OCI-LY3 (cell line): Measurements from ENCODE around the gene DOCK11.
A peak's percentile ranks its signal among the peaks of the same experiment; 100 is the strongest.

Source experiments
- H2AFZ ChIP-seq: fragments of 200-600, 300-600 bp; shearing (Covaris generic); 2 replicates; pipeline ENCODE4 v1.6.0; 2014; ENCODE audit warnings: antibody characterized with exemption, low read depth, low read length
- H3K27ac ChIP-seq: fragments of 200-600, 300-600 bp; sonication (generic); 2 replicates; pipeline ENCODE4 v1.5.1; 2014; ENCODE audit warnings: mild to moderate bottlenecking, low read length, moderate library complexity, mixed read lengths
- H3K27me3 ChIP-seq: fragments of 200-600, 300-600 bp; sonication (generic); 2 replicates; pipeline ENCODE4 v1.6.1; 2014; ENCODE audit warnings: low read depth, low read length, mixed read lengths
- H3K36me3 ChIP-seq: fragments of 200-600, 300-600 bp; sonication (generic); replicated peaks from 2 replicates; pipeline ENCODE3; 2014; ENCODE audit warnings: low read depth, low read length, mixed read lengths
- H3K4me1 ChIP-seq: fragments of 300-600, 200-600 bp; sonication (generic); 2 replicates; pipeline ENCODE4 v1.6.1; 2014; ENCODE audit warnings: low read length, mixed read lengths
- H3K4me2 ChIP-seq: fragments of 200-600, 300-600 bp; sonication (generic); 2 replicates; pipeline ENCODE4 v1.6.1; 2014; ENCODE audit warnings: low read length, mixed read lengths
- H3K4me3 ChIP-seq: fragments of 300-600, 200-600 bp; sonication (generic); 2 replicates; pipeline ENCODE4 v1.5.1; 2014; ENCODE audit warnings: antibody characterized with exemption, mild to moderate bottlenecking, low read length, moderate library complexity
- H3K79me2 ChIP-seq: fragments of 300-600, 200-600 bp; shearing (Covaris generic); 2 replicates; pipeline ENCODE4 v1.6.1; 2014; ENCODE audit warnings: mild to moderate bottlenecking, low read length, mixed read lengths
- H3K9ac ChIP-seq: fragments of 300-600, 200-600 bp; shearing (Covaris generic); 2 replicates; pipeline ENCODE4 v1.6.0; 2014; ENCODE audit warnings: mild to moderate bottlenecking, low read length, moderate library complexity
- H3K9me3 ChIP-seq: fragments of 200-600, 300-600 bp; shearing (Covaris generic); 2 replicates; pipeline ENCODE4 v1.6.1; 2014; ENCODE audit warnings: low read length, mixed read lengths; ENCODE audit not compliant: insufficient read depth
- H4K20me1 ChIP-seq: fragments of 200-600, 300-600 bp; sonication (generic); 2 replicates; pipeline ENCODE4 v1.6.1; 2016; ENCODE audit warnings: low read length, mixed read lengths; ENCODE audit not compliant: insufficient read depth
- EZH2phosphoT487 ChIP-seq: fragments of 200-600 bp; shearing (Covaris generic); IDR thresholded peaks from 2 replicates; pipeline ENCODE4 v1.6.1; 2018; ENCODE audit warnings: antibody characterized with exemption, mixed run types, low read depth
- TF ChIP-seq, protein P1 (sequence below): fragments of 200-600, 300-600 bp; sonication (generic); IDR thresholded peaks from 2 replicates; pipeline ENCODE4 v1.5.1; 2014; ENCODE audit warnings: antibody characterized with exemption, low read length, low read depth

DOCK11 gene

DNA sequence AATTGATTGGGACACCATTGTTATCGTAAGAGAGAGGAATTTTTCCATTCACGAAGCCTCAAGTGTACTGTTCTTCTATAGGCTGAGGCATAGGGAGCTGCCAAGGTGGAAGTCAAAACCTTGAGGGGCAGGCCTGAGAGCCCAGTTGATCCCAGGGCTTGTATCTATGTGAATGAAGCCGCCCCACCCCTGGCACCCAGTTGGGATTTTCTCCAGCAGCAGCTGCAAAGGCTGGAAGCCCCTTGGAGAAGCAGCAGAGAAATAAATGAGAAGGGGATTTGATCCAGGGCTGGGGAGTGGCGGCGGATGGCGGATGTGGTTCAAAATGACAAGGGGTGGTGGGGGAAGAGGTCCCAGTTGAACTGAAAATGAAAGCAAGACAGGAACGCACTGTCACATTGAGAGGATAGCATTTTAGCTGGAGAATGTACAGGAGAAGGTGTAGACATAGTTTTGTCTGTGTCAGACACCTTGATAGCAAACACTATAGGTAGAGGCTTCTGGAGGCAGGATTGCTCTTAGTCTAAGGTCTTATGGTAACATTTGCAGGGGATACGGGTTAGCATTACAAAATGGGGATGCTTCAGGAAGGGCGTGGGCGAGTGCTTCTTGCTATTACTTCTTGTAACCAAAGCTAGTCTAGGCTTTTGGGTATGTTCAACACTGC is 32.6 kb downstream of the DOCK11 start:
- no peaks in the 10 kb centered on the region for H3K79me2 ChIP-seq

DNA sequence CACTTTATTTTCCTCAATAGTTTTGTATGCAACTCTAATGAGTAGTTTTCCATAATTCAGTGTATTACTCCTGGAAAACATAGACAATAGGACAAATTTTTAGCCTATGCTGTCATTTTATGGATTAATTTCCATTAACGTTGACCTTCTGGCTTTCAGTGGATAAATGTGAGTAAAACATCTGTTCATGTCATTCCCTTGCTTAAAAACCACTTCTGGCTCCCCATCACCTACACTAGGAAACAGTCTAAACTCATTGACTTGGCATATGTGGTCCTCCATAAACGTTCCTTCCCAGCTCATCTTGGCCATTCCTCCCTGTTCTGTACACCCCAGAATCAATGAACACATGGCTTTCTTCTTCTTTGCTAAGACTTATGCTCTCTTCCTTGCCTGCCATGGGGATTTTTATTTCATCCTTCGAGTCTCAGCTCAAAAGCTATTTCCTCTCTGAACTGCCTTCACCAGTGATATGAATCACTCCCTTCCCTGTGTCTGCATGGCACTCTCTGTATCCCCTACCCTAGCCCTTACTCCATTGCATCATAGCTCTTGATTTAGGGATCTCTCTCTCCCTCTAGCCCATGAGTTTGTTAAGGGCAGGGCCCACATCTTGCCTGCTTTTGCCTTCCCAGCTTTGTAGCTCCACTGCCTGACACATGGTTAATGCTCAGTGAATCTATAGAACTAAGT is 34.8 kb downstream of the DOCK11 start:
- Histone ChIP-seq H3K4me3 (no peak overlapping the region), H2AFZ (no peak overlapping the region), H3K9me3 (no peaks in the 10 kb centered on the region), H3K36me3 (no peaks in the 10 kb centered on the region), H3K4me1 (peaks cover 25% of the 10 kb centered on the region), H3K9ac (no peak overlapping the region), H3K27ac (no peak overlapping the region), H3K4me2 (no peak overlapping the region), H3K79me2 (peaks cover 5% of the 10 kb centered on the region), H4K20me1 (no peaks in the 10 kb centered on the region), H3K27me3 (no peaks in the 10 kb centered on the region)
- TF ChIP-seq, protein P1, sequence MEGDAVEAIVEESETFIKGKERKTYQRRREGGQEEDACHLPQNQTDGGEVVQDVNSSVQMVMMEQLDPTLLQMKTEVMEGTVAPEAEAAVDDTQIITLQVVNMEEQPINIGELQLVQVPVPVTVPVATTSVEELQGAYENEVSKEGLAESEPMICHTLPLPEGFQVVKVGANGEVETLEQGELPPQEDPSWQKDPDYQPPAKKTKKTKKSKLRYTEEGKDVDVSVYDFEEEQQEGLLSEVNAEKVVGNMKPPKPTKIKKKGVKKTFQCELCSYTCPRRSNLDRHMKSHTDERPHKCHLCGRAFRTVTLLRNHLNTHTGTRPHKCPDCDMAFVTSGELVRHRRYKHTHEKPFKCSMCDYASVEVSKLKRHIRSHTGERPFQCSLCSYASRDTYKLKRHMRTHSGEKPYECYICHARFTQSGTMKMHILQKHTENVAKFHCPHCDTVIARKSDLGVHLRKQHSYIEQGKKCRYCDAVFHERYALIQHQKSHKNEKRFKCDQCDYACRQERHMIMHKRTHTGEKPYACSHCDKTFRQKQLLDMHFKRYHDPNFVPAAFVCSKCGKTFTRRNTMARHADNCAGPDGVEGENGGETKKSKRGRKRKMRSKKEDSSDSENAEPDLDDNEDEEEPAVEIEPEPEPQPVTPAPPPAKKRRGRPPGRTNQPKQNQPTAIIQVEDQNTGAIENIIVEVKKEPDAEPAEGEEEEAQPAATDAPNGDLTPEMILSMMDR = no peak
- no peak for TF ChIP-seq EZH2phosphoT487

More for the DNA sequence above, 32.6 kb downstream of the DOCK11 start:
- Histone ChIP-seq H3K27me3 (no peaks in the 10 kb centered on the region), H3K4me2 (peak overlapping the region; percentile 93), H3K4me3 (peak overlapping the region; percentile 82), H3K27ac (peak overlapping the region; percentile 57), H3K4me1 (peaks cover 23% of the 10 kb centered on the region), H3K9ac (peak overlapping the region; percentile 65), H4K20me1 (no peaks in the 10 kb centered on the region), H3K9me3 (no peaks in the 10 kb centered on the region), H2AFZ (peak overlapping the region; percentile 74; the same call in 1 of the 2 replicates), H3K36me3 (no peaks in the 10 kb centered on the region)
- TF ChIP-seq, protein P1 = no peak
- TF ChIP-seq EZH2phosphoT487 = no peak

DNA sequence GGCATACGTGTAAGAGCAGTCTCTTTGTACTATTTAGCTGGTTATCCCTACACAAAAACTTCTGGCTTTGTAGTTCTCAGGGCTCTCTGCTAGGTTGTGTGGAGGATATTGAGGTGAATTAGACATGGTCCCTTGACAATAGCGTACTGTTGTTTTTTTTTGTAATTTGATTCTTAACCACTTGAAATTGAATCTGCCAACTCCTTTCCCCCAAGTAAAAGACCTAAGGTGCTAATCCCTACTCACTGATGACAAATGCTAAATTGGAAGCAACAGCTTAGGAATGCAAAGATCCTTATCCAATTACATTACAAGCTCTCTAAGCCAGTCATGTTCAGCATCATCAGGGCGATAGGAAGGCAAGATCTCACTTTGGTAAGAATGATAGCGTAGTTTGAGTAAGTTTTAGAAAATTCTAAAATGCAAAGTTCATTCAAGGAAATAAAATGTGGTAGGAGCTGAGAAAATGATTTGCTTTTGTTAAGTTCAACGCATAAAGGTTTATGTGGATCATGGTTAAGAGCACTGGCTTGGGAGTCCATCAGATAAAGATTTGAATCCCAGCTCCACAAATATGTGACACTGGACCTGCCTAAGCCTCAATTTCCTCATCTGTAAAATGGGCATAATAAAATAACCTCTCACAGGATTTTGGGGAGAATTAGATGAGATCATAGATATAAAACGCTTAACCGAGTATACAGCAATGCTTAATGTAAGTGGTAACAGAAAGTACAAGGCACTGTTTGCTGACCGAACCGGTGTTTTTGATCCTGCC is 39.3 kb downstream of the DOCK11 start:
- peaks cover 44% of the 10 kb centered on the region for H3K4me1 ChIP-seq
- no peak overlapping the region for H3K4me3 ChIP-seq
- TF ChIP-seq EZH2phosphoT487 = no peak
- TF ChIP-seq, protein P1 = no peak
- H4K20me1 ChIP-seq = no peaks in the 10 kb centered on the region
- H3K27ac ChIP-seq = no peak overlapping the region
- H3K27me3 ChIP-seq = no peaks in the 10 kb centered on the region
- H3K9ac ChIP-seq = no peak overlapping the region
- H3K4me2 ChIP-seq = no peak overlapping the region
- no peaks in the 10 kb centered on the region for H3K36me3 ChIP-seq
- no peak overlapping the region for H2AFZ ChIP-seq
- no peaks in the 10 kb centered on the region for H3K9me3 ChIP-seq
- peaks cover 13% of the 10 kb centered on the region for H3K79me2 ChIP-seq

GRCh38 chrX:118536204-118536603 is 40.6 kb downstream of the DOCK11 start:
- Histone ChIP-seq H3K4me3 (peak overlapping the region; percentile 62), H3K9me3 (no peaks in the 10 kb centered on the region), H3K27me3 (no peaks in the 10 kb centered on the region), H3K36me3 (no peaks in the 10 kb centered on the region), H3K4me1 (peaks cover 34% of the 10 kb centered on the region), H3K27ac (peak overlapping the region; percentile 84), H3K79me2 (peaks cover 13% of the 10 kb centered on the region), H4K20me1 (no peaks in the 10 kb centered on the region), H2AFZ (peak overlapping the region; percentile 31; the same call in 1 of the 2 replicates), H3K9ac (peak overlapping the region; percentile 51), H3K4me2 (peak overlapping the region; percentile 90)
- TF ChIP-seq EZH2phosphoT487 = no peak
- TF ChIP-seq, protein P1 = no peak
